Naive thymus-derived CD4-positive, alpha-beta T cell (primary cell): ENCODE results near the gene PAQR6. TPM values are rescaled to one million over a fixed set of nuclear protein-coding genes. Genes with fewer than 3 reads are reported as not detected.

Experiments used
- ATAC-seq: fragments of 150-1000 bp; cut with Tn5 transposase; 2 replicates; pipeline ENCODE4 v1.10.0; 2021; ENCODE audit warnings: mild to moderate bottlenecking, moderate library complexity
- CTCF ChIA-PET: fragments of 350-600 bp; sonication (Branson Sonifier 250); formaldehyde crosslinking; loops from one replicate; lab custom pipeline; 2021; ENCODE audit warnings: antibody characterized with exemption; lab: Charles Lee
- POLR2A ChIA-PET: fragments of 350-600 bp; sonication (Branson Sonifier 250); formaldehyde crosslinking; loops from one replicate; lab custom pipeline; 2021; ENCODE audit warnings: antibody characterized with exemption, inconsistent platforms; lab: Charles Lee
- DNase-seq, 9 donors: peaks; one replicate each; pipeline versions ENCODE4 v3.0.0 to v3.0.0-alpha.2; 2020 to 2022; ENCODE audit warnings: mixed read lengths in 1 of 9
- H3K27ac ChIP-seq: one replicate; pipeline ENCODE4 v1.7.0; 2013; ENCODE audit warnings: mild to moderate bottlenecking, low read depth, low read length, moderate library complexity
- H3K27me3 ChIP-seq, 2 donors: one replicate each; pipeline ENCODE4 v1.7.0; 2013; ENCODE audit warnings: low read length in 2 of 2, mild to moderate bottlenecking in 2 of 2, moderate library complexity in 2 of 2; ENCODE audit not compliant: control insufficient read depth in 2 of 2, insufficient read depth in 2 of 2
- H3K36me3 ChIP-seq, 3 experiments: 1 replicate in 2 of 3; 2 replicates in 1 of 3; pipeline ENCODE4 v1.7.0; 2013; ENCODE audit warnings: low read length in 3 of 3, mild to moderate bottlenecking in 3 of 3, moderate library complexity in 1 of 3; ENCODE audit not compliant: insufficient read depth in 3 of 3, control insufficient read depth in 2 of 3
- H3K4me1 ChIP-seq, 2 donors: one replicate each; pipeline ENCODE4 v1.7.0; 2013; ENCODE audit warnings: low read length in 2 of 2, mild to moderate bottlenecking in 2 of 2, moderate library complexity in 1 of 2; ENCODE audit not compliant: control insufficient read depth in 2 of 2, insufficient read depth in 2 of 2
- H3K4me3 ChIP-seq: 2 replicates; pipeline ENCODE4 v1.7.0; 2013; ENCODE audit warnings: mild to moderate bottlenecking, low read length
- H3K9me3 ChIP-seq, 3 experiments: 1 replicate in 2 of 3; 2 replicates in 1 of 3; pipeline ENCODE4 v1.7.0; 2013; ENCODE audit warnings: low read length in 3 of 3; ENCODE audit not compliant: control insufficient read depth in 2 of 3
- H3K27ac Mint-ChIP-seq, 9 donors: one replicate each; pipeline ENCODE4 v1.8.0; 2020 to 2022; ENCODE audit warnings: mixed read lengths in 9 of 9, mild to moderate bottlenecking in 8 of 9, moderate library complexity in 5 of 9, inconsistent platforms in 2 of 9
- H3K27me3 Mint-ChIP-seq, 5 donors: one replicate each; pipeline ENCODE4 v1.8.0; 2021 to 2022; ENCODE audit warnings: mixed read lengths in 5 of 5, mild to moderate bottlenecking in 1 of 5
- H3K36me3 Mint-ChIP-seq, 5 donors: one replicate each; pipeline ENCODE4 v1.8.0; 2020 to 2022; ENCODE audit warnings: mixed read lengths in 5 of 5, mild to moderate bottlenecking in 3 of 5, inconsistent platforms in 1 of 5
- H3K4me1 Mint-ChIP-seq, 7 donors: one replicate each; pipeline ENCODE4 v1.8.0; 2020 to 2022; ENCODE audit warnings: mixed read lengths in 7 of 7, mild to moderate bottlenecking in 3 of 7, inconsistent platforms in 1 of 7
- H3K4me3 Mint-ChIP-seq, 10 donors: one replicate each; pipeline ENCODE4 v1.8.0; 2020 to 2022; ENCODE audit warnings: mild to moderate bottlenecking in 10 of 10, mixed read lengths in 10 of 10, moderate library complexity in 6 of 10, inconsistent platforms in 2 of 10
- H3K9me3 Mint-ChIP-seq, 11 donors: one replicate each; pipeline ENCODE4 v1.8.0; 2020 to 2022; ENCODE audit warnings: mixed read lengths in 11 of 11, mild to moderate bottlenecking in 4 of 11, inconsistent platforms in 1 of 11, moderate library complexity in 1 of 11
- intact Hi-C, 2 donors: fragments of 100-400 bp; cut with micrococcal nuclease; formaldehyde crosslinking; loops; one replicate each; pipeline ENCODE4 v1.15.1; 2023
- polyA plus RNA-seq, 2 donors: library from polyadenylated mRNA; unstranded; fragments of 300-500 nt; fragmentation: Illumina TruSeq; gene quantifications; one replicate each; pipeline ENCODE4 v1.2.3, GENCODE V29; 2021
- total RNA-seq, 6 experiments: library from RNA in 5 of 6; stranded (reverse) in 5 of 6; gene quantifications; 1 replicate in 5 of 6; 2 replicates in 1 of 6; pipeline ENCODE4 v1.2.3 and lab custom pipeline; 2021 to 2026

The PAQR6 gene
- total and polyA plus RNA-seq, 7 experiments from 2014 or later, result 0.22 to 6.2 (median 2.6) TPM; not detected in 1

- CTCF ChIA-PET, result no interaction called here
- no peaks in the 10 kb centered on the region for H3K27me3 Mint-ChIP-seq
- peaks cover 26 to 63% (median 36%) of the 10 kb centered on the region in 5 donors for H3K36me3 Mint-ChIP-seq
- H3K27me3 ChIP-seq, result no peaks in the 10 kb centered on the region
- ATAC-seq (no peak), DNase-seq (no peak)
- POLR2A ChIA-PET, result no interaction called here
- peaks cover 19 to 88% (median 34%) of the 10 kb centered on the region in 3 experiments for H3K36me3 ChIP-seq
- H3K27ac Mint-ChIP-seq, result peak overlapping the region in 3 of 9 donors; percentile 15 to 75 (median 26)
- intact Hi-C loops, result no loop called here
- H3K9me3 ChIP-seq, result no peaks in the 10 kb centered on the region
- H3K4me1 ChIP-seq, result no peaks in the 10 kb centered on the region
- H3K4me3 Mint-ChIP-seq, result no peak overlapping the region
- H3K4me3 ChIP-seq, result no peak overlapping the region
- peaks cover 0 to 16% (median 4%) of the 10 kb centered on the region in 7 donors for H3K4me1 Mint-ChIP-seq
- H3K27ac ChIP-seq, result no peak overlapping the region
- H3K9me3 Mint-ChIP-seq, result peaks cover 0 to 2% (median 0%) of the 10 kb centered on the region in 11 donors
These were observed 13.0 kb upstream of the PAQR6 start for GRCh38 chr1:156260896-156261295.

- Mint-ChIP-seq H3K27ac (peak overlapping the region in 2 of 9 donors; percentile 21 to 26), H3K4me3 (no peak overlapping the region), H3K36me3 (peaks cover 25 to 55% (median 30%) of the 10 kb centered on the region in 5 donors), H3K9me3 (peaks cover 0 to 2% (median 0%) of the 10 kb centered on the region in 11 donors), H3K27me3 (no peaks in the 10 kb centered on the region), H3K4me1 (peaks cover 0 to 16% (median 4%) of the 10 kb centered on the region in 7 donors)
- H3K36me3 ChIP-seq, result peaks cover 23 to 81% (median 35%) of the 10 kb centered on the region in 3 experiments
- ChIA-PET POLR2A (no interaction called here), CTCF (no interaction called here)
- H3K4me1 ChIP-seq, result no peaks in the 10 kb centered on the region
- no peaks in the 10 kb centered on the region for H3K9me3 ChIP-seq
- H3K4me3 ChIP-seq, result no peak overlapping the region
- no peak overlapping the region for H3K27ac ChIP-seq
- ATAC-seq (no peak), DNase-seq (no peak)
- no peaks in the 10 kb centered on the region for H3K27me3 ChIP-seq
- intact Hi-C loops, result no loop called here
These were observed 11.9 kb upstream of the PAQR6 start for GRCh38 chr1:156259805-156260204.

GRCh38 chr1:156258859-156259258, 11.0 kb upstream of the PAQR6 start:
- Mint-ChIP-seq H3K27ac (no peak overlapping the region), H3K9me3 (peaks cover 0 to 2% (median 0%) of the 10 kb centered on the region in 11 donors), H3K4me1 (peaks cover 0 to 16% (median 4%) of the 10 kb centered on the region in 7 donors), H3K36me3 (peaks cover 25 to 54% (median 27%) of the 10 kb centered on the region in 5 donors), H3K4me3 (no peak overlapping the region), H3K27me3 (no peaks in the 10 kb centered on the region)
- DNase-seq (no peak), ATAC-seq (no peak)
- H3K27me3 ChIP-seq, result no peaks in the 10 kb centered on the region
- ChIA-PET CTCF (no interaction called here), POLR2A (no interaction called here)
- no peak overlapping the region for H3K27ac ChIP-seq
- intact Hi-C loops, result no loop called here
- H3K9me3 ChIP-seq, result no peaks in the 10 kb centered on the region
- H3K4me1 ChIP-seq, result no peaks in the 10 kb centered on the region
- peaks cover 23 to 82% (median 35%) of the 10 kb centered on the region in 3 experiments for H3K36me3 ChIP-seq
- no peak overlapping the region for H3K4me3 ChIP-seq

- ATAC-seq (no peak), DNase-seq (no peak)
- no peaks in the 10 kb centered on the region for H3K9me3 Mint-ChIP-seq
- H3K4me1 ChIP-seq, result no peaks in the 10 kb centered on the region
- intact Hi-C loops, result no loop called here
- CTCF ChIA-PET, result no interaction called here
- peaks cover 0 to 17% (median 5%) of the 10 kb centered on the region in 7 donors for H3K4me1 Mint-ChIP-seq
- H3K27me3 ChIP-seq, result no peaks in the 10 kb centered on the region
- H3K36me3 Mint-ChIP-seq, result peaks cover 24 to 52% (median 27%) of the 10 kb centered on the region in 5 donors
- H3K36me3 ChIP-seq, result peaks cover 18 to 82% (median 29%) of the 10 kb centered on the region in 3 experiments
- peak overlapping the region; percentile 12 for H3K27ac ChIP-seq
- no peak overlapping the region for H3K4me3 Mint-ChIP-seq
- H3K27me3 Mint-ChIP-seq, result no peaks in the 10 kb centered on the region
- H3K9me3 ChIP-seq, result no peaks in the 10 kb centered on the region
- POLR2A ChIA-PET, result no interaction called here
- H3K27ac Mint-ChIP-seq, result peak overlapping the region in 6 of 9 donors; percentile 33 to 81 (median 60)
- no peak overlapping the region for H3K4me3 ChIP-seq
These were observed 9.9 kb upstream of the PAQR6 start for GRCh38 chr1:156257711-156258110.

GRCh38 chr1:156253634-156254033, 5.8 kb upstream of the PAQR6 start:
- DNase-seq (no peak), ATAC-seq (no peak)
- Histone ChIP-seq H3K9me3 (no peaks in the 10 kb centered on the region), H3K27me3 (no peaks in the 10 kb centered on the region), H3K4me3 (no peak overlapping the region), H3K27ac (no peak overlapping the region), H3K36me3 (peaks cover 18 to 88% (median 23%) of the 10 kb centered on the region in 3 experiments), H3K4me1 (no peaks in the 10 kb centered on the region)
- peaks cover 11 to 35% (median 23%) of the 10 kb centered on the region in 5 donors for H3K36me3 Mint-ChIP-seq
- intact Hi-C loops, result no loop called here
- H3K9me3 Mint-ChIP-seq, result no peaks in the 10 kb centered on the region
- peak overlapping the region in 7 of 9 donors; percentile 9 to 66 (median 32) for H3K27ac Mint-ChIP-seq
- CTCF ChIA-PET, result no interaction called here
- no peak overlapping the region for H3K4me3 Mint-ChIP-seq
- peaks cover 0 to 22% (median 5%) of the 10 kb centered on the region in 7 donors for H3K4me1 Mint-ChIP-seq
- H3K27me3 Mint-ChIP-seq, result no peaks in the 10 kb centered on the region
- POLR2A ChIA-PET, result no interaction called here

- H3K27ac ChIP-seq, result no peak overlapping the region
- H3K36me3 ChIP-seq, result peaks cover 9 to 66% (median 22%) of the 10 kb centered on the region in 3 experiments
- ChIA-PET POLR2A (interaction anchor here (1.3 kb wide), 1 partner anchor 31 kb away, joined by 7 read pairs; the partner anchor contains the start of gene SMG5), CTCF (interaction anchor here (0.6 kb wide), 1 partner anchor 157 kb away, joined by 4 read pairs; no protein-coding TSS in a partner anchor)
- H3K9me3 Mint-ChIP-seq, result no peaks in the 10 kb centered on the region
- no peak for ATAC-seq
- H3K4me1 ChIP-seq, result no peaks in the 10 kb centered on the region
- H3K4me1 Mint-ChIP-seq, result peaks cover 0 to 11% (median 4%) of the 10 kb centered on the region in 7 donors
- H3K4me3 Mint-ChIP-seq, result no peak overlapping the region
- no peaks in the 10 kb centered on the region for H3K27me3 ChIP-seq
- peaks cover 11 to 26% (median 18%) of the 10 kb centered on the region in 5 donors for H3K36me3 Mint-ChIP-seq
- H3K27me3 Mint-ChIP-seq, result no peaks in the 10 kb centered on the region
- H3K27ac Mint-ChIP-seq, result peak overlapping the region in 2 of 9 donors; percentile 36 to 59
- intact Hi-C loops, result no loop called here
- DNase-seq, result no peak
- no peak overlapping the region for H3K4me3 ChIP-seq
- no peaks in the 10 kb centered on the region for H3K9me3 ChIP-seq
These were observed 3.7 kb upstream of the PAQR6 start for GRCh38 chr1:156251527-156251926.

GRCh38 chr1:156249593-156249992, 1.7 kb upstream of the PAQR6 start:
- no peak overlapping the region for H3K27ac ChIP-seq
- CTCF ChIA-PET, result interaction anchor here (1.1 kb wide), 1 partner anchor 153 kb away, joined by 3 read pairs; no protein-coding TSS in a partner anchor
- DNase-seq, result no peak
- Mint-ChIP-seq H3K27me3 (peaks cover 0 to 6% (median 0%) of the 10 kb centered on the region in 5 donors), H3K9me3 (no peaks in the 10 kb centered on the region), H3K4me1 (peaks cover 5 to 23% (median 18%) of the 10 kb centered on the region in 7 donors), H3K36me3 (peaks cover 7 to 21% (median 16%) of the 10 kb centered on the region in 5 donors), H3K27ac (peak overlapping the region in 3 of 9 donors; percentile 54 to 71 (median 59)), H3K4me3 (no peak overlapping the region)
- POLR2A ChIA-PET, result no interaction called here
- H3K27me3 ChIP-seq, result no peaks in the 10 kb centered on the region
- no peak for ATAC-seq
- no peak overlapping the region for H3K4me3 ChIP-seq
- intact Hi-C loops, result no loop called here
- no peaks in the 10 kb centered on the region for H3K9me3 ChIP-seq
- H3K36me3 ChIP-seq, result peaks cover 0 to 57% (median 15%) of the 10 kb centered on the region in 3 experiments
- peaks cover 8 to 10% of the 10 kb centered on the region in 2 donors for H3K4me1 ChIP-seq
